H1 (cell line): Measurements from ENCODE around the gene ANKRD40. TPM values are rescaled to one million over a fixed set of nuclear protein-coding genes. Genes with fewer than 3 reads are reported as not detected.

Experiments used
- KDM4A ChIP-seq: IDR thresholded peaks from one replicate; pipeline ENCODE4 v1.7.1; 2012; ENCODE audit warnings: low read depth, mild to moderate bottlenecking, moderate library complexity, low read length, inconsistent platforms; ENCODE audit not compliant: severe bottlenecking
- USF2 ChIP-seq: IDR thresholded peaks from 2 replicates; pipeline ENCODE4 v1.6.1; 2011; ENCODE audit warnings: low read length, improper control_type of control experiment
- polyA plus RNA-seq, 7 experiments: library from polyadenylated mRNA; depleted of rRNA in 3 of 7; stranded (reverse) in 5 of 7; unstranded in 2 of 7; fragments of >200 nt in 5 of 7; fragments of 200-250 nt in 2 of 7; gene quantifications; 1 replicate in 5 of 7; 2 replicates in 1 of 7; 4 replicates in 1 of 7; pipeline versions ENCODE4 v1.2.1 to v1.2.3, GENCODE V29; 2011 to 2013; ENCODE audit warnings: missing spikeins in 2 of 7, mixed read lengths in 2 of 7
- total RNA-seq: library from RNA; stranded (reverse); fragmentation: NEBNext Ultra II Directional; extraction: Animal tissue kit (Norgen Biotek cat#: 25700); gene quantifications from 2 replicates; pipeline ENCODE4 v1.2.1, GENCODE V29; 2021
- TF ChIP-seq, protein P1 (sequence below): fragments of 300-600 bp; sonication (generic); IDR thresholded peaks from 2 replicates; pipeline ENCODE4 v1.7.1; 2012; ENCODE audit warnings: low read length, moderate library complexity, mild to moderate bottlenecking, inconsistent platforms; ENCODE audit not compliant: insufficient replicate concordance

ANKRD40 gene
- total and polyA plus RNA-seq, 2 of the 8 experiments (the other 6 are each of a cell fraction or from before 2014, with no cell fraction given) = 26.1 to 50.1 TPM

DNA sequence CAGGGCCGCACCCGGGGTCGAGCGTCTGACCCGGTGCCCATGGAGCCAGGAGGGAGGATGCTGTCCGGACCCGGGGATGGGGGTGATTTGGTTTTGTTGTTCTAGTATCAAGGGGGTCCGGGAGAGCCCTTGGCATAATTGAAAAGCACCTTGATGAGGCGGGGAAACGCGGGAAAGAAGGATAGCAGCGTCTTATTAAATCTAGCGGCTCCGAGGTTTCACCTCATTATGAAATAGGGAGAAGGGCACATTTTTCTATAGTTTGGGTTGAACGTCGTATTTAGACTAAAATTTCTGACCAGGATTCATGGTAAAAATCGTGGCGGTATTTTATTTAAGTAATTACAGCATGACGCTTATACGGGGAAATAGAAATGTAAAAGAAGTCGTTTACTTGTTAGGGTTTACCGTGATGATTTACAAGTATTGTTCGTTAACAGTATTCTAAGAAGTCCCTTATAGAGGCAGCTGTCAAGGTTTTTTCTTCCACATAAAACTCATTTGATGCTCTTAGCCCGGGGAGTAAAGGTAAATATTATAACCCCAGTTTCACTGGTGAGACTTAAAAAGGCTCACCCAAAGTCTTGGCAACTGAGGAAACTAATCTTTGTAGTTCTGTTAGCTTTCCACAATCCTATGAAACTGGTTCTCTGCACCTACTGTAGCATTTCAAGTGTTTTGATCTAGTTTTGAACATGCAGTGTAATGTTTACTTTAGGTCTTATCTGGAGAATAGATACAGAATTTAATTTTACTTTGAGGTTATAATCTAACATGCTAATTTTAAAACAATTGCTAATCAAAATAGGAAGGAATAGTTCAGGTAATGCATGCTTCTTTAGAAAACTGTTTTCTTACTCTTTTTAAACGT lies 12.4 kb upstream of the ANKRD40 start (continued):
- TF ChIP-seq, protein P1, sequence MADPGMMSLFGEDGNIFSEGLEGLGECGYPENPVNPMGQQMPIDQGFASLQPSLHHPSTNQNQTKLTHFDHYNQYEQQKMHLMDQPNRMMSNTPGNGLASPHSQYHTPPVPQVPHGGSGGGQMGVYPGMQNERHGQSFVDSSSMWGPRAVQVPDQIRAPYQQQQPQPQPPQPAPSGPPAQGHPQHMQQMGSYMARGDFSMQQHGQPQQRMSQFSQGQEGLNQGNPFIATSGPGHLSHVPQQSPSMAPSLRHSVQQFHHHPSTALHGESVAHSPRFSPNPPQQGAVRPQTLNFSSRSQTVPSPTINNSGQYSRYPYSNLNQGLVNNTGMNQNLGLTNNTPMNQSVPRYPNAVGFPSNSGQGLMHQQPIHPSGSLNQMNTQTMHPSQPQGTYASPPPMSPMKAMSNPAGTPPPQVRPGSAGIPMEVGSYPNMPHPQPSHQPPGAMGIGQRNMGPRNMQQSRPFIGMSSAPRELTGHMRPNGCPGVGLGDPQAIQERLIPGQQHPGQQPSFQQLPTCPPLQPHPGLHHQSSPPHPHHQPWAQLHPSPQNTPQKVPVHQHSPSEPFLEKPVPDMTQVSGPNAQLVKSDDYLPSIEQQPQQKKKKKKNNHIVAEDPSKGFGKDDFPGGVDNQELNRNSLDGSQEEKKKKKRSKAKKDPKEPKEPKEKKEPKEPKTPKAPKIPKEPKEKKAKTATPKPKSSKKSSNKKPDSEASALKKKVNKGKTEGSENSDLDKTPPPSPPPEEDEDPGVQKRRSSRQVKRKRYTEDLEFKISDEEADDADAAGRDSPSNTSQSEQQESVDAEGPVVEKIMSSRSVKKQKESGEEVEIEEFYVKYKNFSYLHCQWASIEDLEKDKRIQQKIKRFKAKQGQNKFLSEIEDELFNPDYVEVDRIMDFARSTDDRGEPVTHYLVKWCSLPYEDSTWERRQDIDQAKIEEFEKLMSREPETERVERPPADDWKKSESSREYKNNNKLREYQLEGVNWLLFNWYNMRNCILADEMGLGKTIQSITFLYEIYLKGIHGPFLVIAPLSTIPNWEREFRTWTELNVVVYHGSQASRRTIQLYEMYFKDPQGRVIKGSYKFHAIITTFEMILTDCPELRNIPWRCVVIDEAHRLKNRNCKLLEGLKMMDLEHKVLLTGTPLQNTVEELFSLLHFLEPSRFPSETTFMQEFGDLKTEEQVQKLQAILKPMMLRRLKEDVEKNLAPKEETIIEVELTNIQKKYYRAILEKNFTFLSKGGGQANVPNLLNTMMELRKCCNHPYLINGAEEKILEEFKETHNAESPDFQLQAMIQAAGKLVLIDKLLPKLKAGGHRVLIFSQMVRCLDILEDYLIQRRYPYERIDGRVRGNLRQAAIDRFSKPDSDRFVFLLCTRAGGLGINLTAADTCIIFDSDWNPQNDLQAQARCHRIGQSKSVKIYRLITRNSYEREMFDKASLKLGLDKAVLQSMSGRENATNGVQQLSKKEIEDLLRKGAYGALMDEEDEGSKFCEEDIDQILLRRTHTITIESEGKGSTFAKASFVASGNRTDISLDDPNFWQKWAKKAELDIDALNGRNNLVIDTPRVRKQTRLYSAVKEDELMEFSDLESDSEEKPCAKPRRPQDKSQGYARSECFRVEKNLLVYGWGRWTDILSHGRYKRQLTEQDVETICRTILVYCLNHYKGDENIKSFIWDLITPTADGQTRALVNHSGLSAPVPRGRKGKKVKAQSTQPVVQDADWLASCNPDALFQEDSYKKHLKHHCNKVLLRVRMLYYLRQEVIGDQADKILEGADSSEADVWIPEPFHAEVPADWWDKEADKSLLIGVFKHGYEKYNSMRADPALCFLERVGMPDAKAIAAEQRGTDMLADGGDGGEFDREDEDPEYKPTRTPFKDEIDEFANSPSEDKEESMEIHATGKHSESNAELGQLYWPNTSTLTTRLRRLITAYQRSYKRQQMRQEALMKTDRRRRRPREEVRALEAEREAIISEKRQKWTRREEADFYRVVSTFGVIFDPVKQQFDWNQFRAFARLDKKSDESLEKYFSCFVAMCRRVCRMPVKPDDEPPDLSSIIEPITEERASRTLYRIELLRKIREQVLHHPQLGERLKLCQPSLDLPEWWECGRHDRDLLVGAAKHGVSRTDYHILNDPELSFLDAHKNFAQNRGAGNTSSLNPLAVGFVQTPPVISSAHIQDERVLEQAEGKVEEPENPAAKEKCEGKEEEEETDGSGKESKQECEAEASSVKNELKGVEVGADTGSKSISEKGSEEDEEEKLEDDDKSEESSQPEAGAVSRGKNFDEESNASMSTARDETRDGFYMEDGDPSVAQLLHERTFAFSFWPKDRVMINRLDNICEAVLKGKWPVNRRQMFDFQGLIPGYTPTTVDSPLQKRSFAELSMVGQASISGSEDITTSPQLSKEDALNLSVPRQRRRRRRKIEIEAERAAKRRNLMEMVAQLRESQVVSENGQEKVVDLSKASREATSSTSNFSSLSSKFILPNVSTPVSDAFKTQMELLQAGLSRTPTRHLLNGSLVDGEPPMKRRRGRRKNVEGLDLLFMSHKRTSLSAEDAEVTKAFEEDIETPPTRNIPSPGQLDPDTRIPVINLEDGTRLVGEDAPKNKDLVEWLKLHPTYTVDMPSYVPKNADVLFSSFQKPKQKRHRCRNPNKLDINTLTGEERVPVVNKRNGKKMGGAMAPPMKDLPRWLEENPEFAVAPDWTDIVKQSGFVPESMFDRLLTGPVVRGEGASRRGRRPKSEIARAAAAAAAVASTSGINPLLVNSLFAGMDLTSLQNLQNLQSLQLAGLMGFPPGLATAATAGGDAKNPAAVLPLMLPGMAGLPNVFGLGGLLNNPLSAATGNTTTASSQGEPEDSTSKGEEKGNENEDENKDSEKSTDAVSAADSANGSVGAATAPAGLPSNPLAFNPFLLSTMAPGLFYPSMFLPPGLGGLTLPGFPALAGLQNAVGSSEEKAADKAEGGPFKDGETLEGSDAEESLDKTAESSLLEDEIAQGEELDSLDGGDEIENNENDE = no peak
- TF ChIP-seq KDM4A = peak; percentile 16
- TF ChIP-seq USF2 = no peak
- TF ChIP-seq, all 59 proteins: peak for 1
